ENCODE data around the gene TUBD1. TPM values are rescaled to one million over a fixed set of nuclear protein-coding genes. Genes with fewer than 3 reads are reported as not detected.

Gene TUBD1
- total RNA-seq, 2 donors from 2014 or later, result 6.9 to 7.5 TPM

DNA sequence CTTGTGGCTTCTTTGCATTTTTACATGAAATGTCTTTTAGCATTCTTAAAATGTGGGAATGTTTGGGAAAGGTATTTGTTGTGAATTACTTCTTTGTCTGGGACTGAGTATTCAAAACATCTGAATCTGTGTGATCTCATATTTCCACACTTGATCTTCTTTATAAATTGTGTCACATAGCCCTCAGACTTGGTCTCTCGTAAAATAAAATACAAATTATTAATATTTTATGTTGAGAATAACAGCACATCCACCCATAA, 81.9 kb downstream of the TUBD1 start:
- H3K27me3 ChIP-seq, result no peaks in the 10 kb centered on the region
- H3K36me3 ChIP-seq (replicated peaks in 1 of 2; ENCODE audit: insufficient read depth in 1 of 2, low read depth in 2 of 2), result peaks cover 0 to 4% of the 10 kb centered on the region in 2 donors
- WGBS, 2 donors, result 86 to 91% methylated on average over 1 of the region's 1 CpG
- no peak for DNase-seq
- H3K27ac ChIP-seq, result no peak overlapping the region
- H3K4me3 ChIP-seq, result no peak overlapping the region
- no peak for ATAC-seq
- intact Hi-C loops (cut with DNase I), result no loop called here
- H3K9me3 ChIP-seq, result no peaks in the 10 kb centered on the region
- no peak for TF ChIP-seq POLR2A (IDR thresholded peaks at IDR 0.05)
- TF ChIP-seq CTCF (IDR thresholded peaks at IDR 0.05), result no peak
- no peaks in the 10 kb centered on the region for H3K4me1 ChIP-seq

MicroRNAs encoded within 50 kb of the gene (microRNA counts, 767-probe panel; counts per million panel counts)
- 7,761 to 11,454 counts per million in 2 donors for microRNA hsa-miR-21-5p

Small RNAs within 50 kb of the gene (microRNA-seq; reads per million reads assigned to microRNA genes)
- 40,045 to 70,458 reads per million in 2 donors for gene MIR21 (ENCODE audit: borderline number of aligned reads in 2 of 2, borderline replicate concordance in 2 of 2)

Small RNAs within 50 kb of the gene (small RNA-seq; reads per million reads assigned to genes)
- gene RNU6-450P (not detected), gene RPS29P21 (not detected)

Other genes with a start within 250 kb of the TUBD1 start
- gene PTRH2, start 185.5 kb downstream of the TUBD1 start, total RNA-seq, result 10 to 100 TPM; 15.3 to 15.5 TPM
- 100 to 1,000 TPM; 174 to 259 TPM for gene VMP1, start 185.3 kb downstream of the TUBD1 start, total RNA-seq
- 10 to 100 TPM; 30.6 to 55.0 TPM for gene RPS6KB1, start 178 bp upstream of the TUBD1 start, total RNA-seq
- 10 to 100 TPM in 1 of 2 donors, 1 to 10 TPM in 1; 7.3 to 22.6 TPM for gene RNFT1, start 71.8 kb upstream of the TUBD1 start, total RNA-seq
- 1 to 10 TPM; 2.3 to 9.1 TPM for gene HEATR6, start 186.0 kb upstream of the TUBD1 start, total RNA-seq

All from body of pancreas (tissue), 4 donors.